H1 (cell line): ENCODE data around the gene GDNF. TPM values are rescaled to one million over a fixed set of nuclear protein-coding genes. Genes with fewer than 3 reads are reported as not detected.

ENCODE experiments used
- CTCF ChIA-PET: fragments of 300-600 bp; sonication (Branson Sonifier 250); formaldehyde crosslinking; loops from one replicate; lab custom pipeline; 2021; ENCODE audit not compliant: partially characterized antibody; lab: Charles Lee
- POLR2A ChIA-PET: fragments of 300-600 bp; sonication (Branson Sonifier 250); formaldehyde crosslinking; loops from one replicate; lab custom pipeline; 2021; ENCODE audit warnings: inconsistent platforms; ENCODE audit not compliant: partially characterized antibody; lab: Charles Lee
- DNase-seq, 2 experiments: peaks; one replicate each; pipeline versions ENCODE4 v3.0.0 to v3.0.0-alpha.2; 2010 to 2022; ENCODE audit warnings: low spot score in 2 of 2, low read depth in 1 of 2, mixed read lengths in 1 of 2
- FAIRE-seq: peaks from 2 replicates; lab custom pipeline; 2011; peaks lifted over from hg19 to GRCh38; lab: Jason Lieb, UNC
- H2AFZ ChIP-seq: 2 replicates; pipeline ENCODE4 v1.8.1; 2012; ENCODE audit warnings: low read length, inconsistent platforms
- H2AK5ac ChIP-seq: 2 replicates; pipeline ENCODE4 v1.6.1; 2013; ENCODE audit warnings: low read depth, low read length
- H2BK120ac ChIP-seq: replicated peaks from 2 replicates; pipeline ENCODE3; 2013; ENCODE audit warnings: low read depth, low read length, inconsistent platforms
- H2BK12ac ChIP-seq: 2 replicates; pipeline ENCODE4 v1.6.1; 2013; ENCODE audit warnings: low read depth, low read length
- H2BK15ac ChIP-seq: 2 replicates; pipeline ENCODE4 v1.6.1; 2013; ENCODE audit warnings: low read length
- H2BK20ac ChIP-seq: 2 replicates; pipeline ENCODE4 v1.6.1; 2013; ENCODE audit warnings: low read length
- H2BK5ac ChIP-seq: 2 replicates; pipeline ENCODE4 v1.6.1; 2013; ENCODE audit warnings: low read depth, low read length
- H3K14ac ChIP-seq: 2 replicates; pipeline ENCODE4 v1.6.1; 2013; ENCODE audit warnings: inconsistent platforms; ENCODE audit not compliant: insufficient read length
- H3K18ac ChIP-seq: 2 replicates; pipeline ENCODE4 v1.6.1; 2013; ENCODE audit warnings: low read length; ENCODE audit errors: extremely low read depth
- H3K23ac ChIP-seq: 2 replicates; pipeline ENCODE4 v1.6.1; 2013; ENCODE audit warnings: inconsistent platforms; ENCODE audit not compliant: insufficient read length
- H3K23me2 ChIP-seq: 2 replicates; pipeline ENCODE4 v1.6.1; 2013; ENCODE audit warnings: low read depth, low read length
- H3K27ac ChIP-seq: 2 replicates; pipeline ENCODE4 v1.6.1; 2011; ENCODE audit warnings: low read depth, low read length, inconsistent platforms
- H3K27me3 ChIP-seq, 4 experiments: replicated peaks in 1 of 4; 1 replicate in 1 of 4; 2 replicates in 3 of 4; pipeline versions ENCODE4 v1.6.1 to v1.8.1; 2011 to 2013; ENCODE audit warnings: low read length in 3 of 4, mild to moderate bottlenecking in 3 of 4, inconsistent platforms in 2 of 4, mixed read lengths in 2 of 4, moderate library complexity in 1 of 4; ENCODE audit not compliant: control insufficient read depth in 3 of 4, insufficient read depth in 3 of 4; ENCODE audit errors: extremely low read depth in 1 of 4
- H3K36me3 ChIP-seq, 4 experiments: 2 replicates each; pipeline versions ENCODE4 v1.6.1 to v1.8.1; 2011 to 2013; ENCODE audit warnings: mild to moderate bottlenecking in 4 of 4, low read length in 3 of 4, moderate library complexity in 2 of 4, control low read depth in 1 of 4, inconsistent platforms in 1 of 4; ENCODE audit not compliant: insufficient read depth in 4 of 4, control insufficient read depth in 2 of 4
- H3K4ac ChIP-seq: replicated peaks from 2 replicates; pipeline ENCODE3; 2013; ENCODE audit warnings: low read length, low read depth, mixed read lengths, inconsistent platforms; ENCODE audit not compliant: insufficient read length
- H3K4me1 ChIP-seq, 4 experiments: replicated peaks in 1 of 4; 1 replicate in 1 of 4; 2 replicates in 3 of 4; pipeline versions ENCODE4 v1.6.1 to v1.8.1; 2011 to 2013; ENCODE audit warnings: low read length in 3 of 4, inconsistent platforms in 2 of 4, mixed read lengths in 1 of 4; ENCODE audit not compliant: insufficient read depth in 4 of 4, control insufficient read depth in 3 of 4
- H3K4me2 ChIP-seq, 2 experiments: 2 replicates each; pipeline versions ENCODE4 v1.6.1 to v1.8.1; 2011 to 2013; ENCODE audit warnings: low read depth in 2 of 2, low read length in 2 of 2, control low read depth in 1 of 2, inconsistent platforms in 1 of 2, mild to moderate bottlenecking in 1 of 2; ENCODE audit not compliant: insufficient read depth in 1 of 2
- H3K4me3 ChIP-seq, 4 experiments: fragments of 200-600, 300-600 bp in 1 of 4; sonication (generic), shearing (Covaris generic), sonication (Bioruptor Twin) in 1 of 4; 2 replicates each; pipeline versions ENCODE4 v1.5.1 to v1.8.1; 2011 to 2016; ENCODE audit warnings: low read length in 4 of 4, low read depth in 3 of 4, control low read depth in 2 of 4, inconsistent platforms in 2 of 4, mild to moderate bottlenecking in 2 of 4, mixed read lengths in 1 of 4, moderate library complexity in 1 of 4; ENCODE audit not compliant: insufficient read depth in 2 of 4; ENCODE audit errors: extremely low read depth in 1 of 4
- H3K56ac ChIP-seq: replicated peaks from 2 replicates; pipeline ENCODE3; 2013; ENCODE audit warnings: low read depth, mild to moderate bottlenecking, mixed read lengths, low read length, inconsistent platforms; ENCODE audit not compliant: insufficient read length
- H3K79me1 ChIP-seq: 2 replicates; pipeline ENCODE4 v1.6.1; 2013; ENCODE audit warnings: low read depth, low read length, control low read depth
- H3K79me2 ChIP-seq, 2 experiments: 2 replicates each; pipeline versions ENCODE4 v1.6.1 to v1.8.1; 2012 to 2013; ENCODE audit warnings: low read length in 2 of 2, mild to moderate bottlenecking in 2 of 2, inconsistent platforms in 1 of 2; ENCODE audit not compliant: insufficient read depth in 2 of 2, control insufficient read depth in 1 of 2
- H3K9ac ChIP-seq, 4 experiments: replicated peaks in 1 of 4; 1 replicate in 1 of 4; 2 replicates in 3 of 4; pipeline versions ENCODE4 v1.6.1 to v1.8.1; 2011 to 2013; ENCODE audit warnings: low read depth in 3 of 4, low read length in 3 of 4, control low read depth in 2 of 4, mild to moderate bottlenecking in 2 of 4, moderate library complexity in 2 of 4, inconsistent platforms in 1 of 4; ENCODE audit errors: extremely low read depth in 1 of 4
- H3K9me3 ChIP-seq, 2 experiments: 2 replicates each; pipeline versions ENCODE4 v1.6.1 to v1.8.1; 2012 to 2013; ENCODE audit warnings: mild to moderate bottlenecking in 2 of 2, moderate library complexity in 2 of 2, control low read depth in 1 of 2, inconsistent platforms in 1 of 2, low read depth in 1 of 2, low read length in 1 of 2, mixed read lengths in 1 of 2; ENCODE audit not compliant: insufficient read depth in 2 of 2
- H4K20me1 ChIP-seq, 2 experiments: replicated peaks in 1 of 2; 2 replicates each; pipeline versions ENCODE3 to v1.8.1; 2011 to 2013; ENCODE audit warnings: inconsistent platforms in 2 of 2, low read length in 2 of 2, mild to moderate bottlenecking in 1 of 2; ENCODE audit not compliant: insufficient read depth in 2 of 2, control insufficient read depth in 1 of 2
- H4K5ac ChIP-seq: 2 replicates; pipeline ENCODE4 v1.6.1; 2013; ENCODE audit warnings: low read length, low read depth, mixed read lengths, inconsistent platforms; ENCODE audit not compliant: insufficient read length
- H4K8ac ChIP-seq: 2 replicates; pipeline ENCODE4 v1.8.0; 2013; ENCODE audit warnings: mild to moderate bottlenecking, moderate library complexity, low read length, inconsistent platforms; ENCODE audit not compliant: insufficient read depth; ENCODE audit errors: extremely low read depth
- H4K91ac ChIP-seq: replicated peaks from 2 replicates; pipeline ENCODE3; 2013; ENCODE audit warnings: low read length, mixed read lengths, inconsistent platforms; ENCODE audit not compliant: insufficient read length
- ASH2L ChIP-seq: fragments of 200-600, 300-600 bp; sonication (generic); IDR thresholded peaks from one replicate; pipeline ENCODE4 v1.7.1; 2017; ENCODE audit warnings: low read length
- BCL11A ChIP-seq, 2 experiments: IDR thresholded peaks; one replicate each; pipeline ENCODE4 v1.6.1; 2011; ENCODE audit warnings: low read depth in 2 of 2, low read length in 2 of 2, mild to moderate bottlenecking in 2 of 2
- CBX5 ChIP-seq: fragments of 300-800, 300-1000 bp; sonication (generic); IDR thresholded peaks from 2 replicates; pipeline ENCODE4 v1.7.1; 2016; ENCODE audit warnings: antibody characterized with exemption, low read length, low read depth
- CEBPB ChIP-seq: IDR thresholded peaks from 2 replicates; pipeline ENCODE4 v1.6.1; 2012; ENCODE audit warnings: low read depth, low read length
- HDAC6 ChIP-seq: IDR thresholded peaks from one replicate; pipeline ENCODE4 v1.7.1; 2012; ENCODE audit warnings: low read depth, mild to moderate bottlenecking, inconsistent platforms, low read length, moderate library complexity
- KDM1A ChIP-seq: fragments of 200-600, 300-600 bp; sonication (generic); IDR thresholded peaks from 2 replicates; pipeline ENCODE4 v1.7.1; 2016; ENCODE audit warnings: mild to moderate bottlenecking, low read length, borderline replicate concordance
- KDM4A ChIP-seq: IDR thresholded peaks from one replicate; pipeline ENCODE4 v1.7.1; 2012; ENCODE audit warnings: low read depth, mild to moderate bottlenecking, moderate library complexity, low read length, inconsistent platforms; ENCODE audit not compliant: severe bottlenecking
- POLR2A ChIP-seq, 2 experiments: IDR thresholded peaks; 1 replicate in 1 of 2; 2 replicates in 1 of 2; pipeline ENCODE4 v1.6.1; 2011; ENCODE audit warnings: low read depth in 2 of 2, low read length in 2 of 2, mild to moderate bottlenecking in 2 of 2; ENCODE audit errors: control extremely low read depth in 1 of 2
- POLR2AphosphoS5 ChIP-seq: IDR thresholded peaks from 2 replicates; pipeline ENCODE4 v1.6.1; 2011; ENCODE audit warnings: low read depth, low read length
- RFX5 ChIP-seq: IDR thresholded peaks from 2 replicates; pipeline ENCODE4 v1.6.1; 2011; ENCODE audit warnings: low read depth, low read length, improper control_type of control experiment, borderline replicate concordance
- RXRA ChIP-seq: IDR thresholded peaks from 2 replicates; pipeline ENCODE4 v1.6.1; 2011; ENCODE audit warnings: low read depth, mild to moderate bottlenecking, low read length, moderate library complexity; ENCODE audit not compliant: insufficient read depth
- SIX5 ChIP-seq: IDR thresholded peaks from 2 replicates; pipeline ENCODE4 v1.6.1; 2011; ENCODE audit warnings: mild to moderate bottlenecking, low read depth, low read length
- SP1 ChIP-seq: IDR thresholded peaks from 2 replicates; pipeline ENCODE4 v1.6.1; 2011; ENCODE audit warnings: low read depth, low read length
- SP2 ChIP-seq: IDR thresholded peaks from 2 replicates; pipeline ENCODE4 v1.6.1; 2012; ENCODE audit warnings: mild to moderate bottlenecking, low read length, inconsistent platforms
- SUZ12 ChIP-seq: fragments of 200-600 bp; sonication (generic); IDR thresholded peaks from 2 replicates; pipeline ENCODE4 v1.6.1; 2012; ENCODE audit warnings: mild to moderate bottlenecking, inconsistent platforms, low read length, moderate library complexity, mixed read lengths
- TBP ChIP-seq: IDR thresholded peaks from 2 replicates; pipeline ENCODE4 v1.6.1; 2011; ENCODE audit warnings: low read depth, low read length, improper control_type of control experiment
- YY1 ChIP-seq: IDR thresholded peaks from 2 replicates; pipeline ENCODE4 v1.6.1; 2011; ENCODE audit warnings: low read depth, mild to moderate bottlenecking, low read length
- ZNF274 ChIP-seq: IDR thresholded peaks from 2 replicates; pipeline ENCODE4 v1.7.0; 2012; ENCODE audit warnings: low read length, borderline replicate concordance; ENCODE audit errors: extremely low read depth
- WGBS, 2 experiments: shearing (Covaris generic) in 1 of 2; methylation state at CpG; one replicate each; pipeline versions ENCODE4 v1.1.6 to v1.1.7; 2013 to 2015; ENCODE audit warnings: low lambda C conversion rate in 2 of 2, mixed read lengths in 2 of 2, inconsistent platforms in 1 of 2, low coverage in 1 of 2, missing lambda C conversion rate in 1 of 2; ENCODE audit not compliant: insufficient replicate concordance in 2 of 2, insufficient coverage in 1 of 2, insufficient read length in 1 of 2; ENCODE audit errors: extremely low coverage in 1 of 2, missing lambda C conversion rate in 1 of 2; 5-methylcytosine and 5-hydroxymethylcytosine counted together
- polyA plus RNA-seq, 7 experiments: library from polyadenylated mRNA; depleted of rRNA in 3 of 7; stranded (reverse) in 5 of 7; unstranded in 2 of 7; fragments of >200 nt in 5 of 7; fragments of 200-250 nt in 2 of 7; gene quantifications; 1 replicate in 5 of 7; 2 replicates in 1 of 7; 4 replicates in 1 of 7; pipeline versions ENCODE4 v1.2.1 to v1.2.3, GENCODE V29; 2011 to 2013; ENCODE audit warnings: missing spikeins in 2 of 7, mixed read lengths in 2 of 7
- total RNA-seq: library from RNA; stranded (reverse); fragmentation: NEBNext Ultra II Directional; extraction: Animal tissue kit (Norgen Biotek cat#: 25700); gene quantifications from 2 replicates; pipeline ENCODE4 v1.2.1, GENCODE V29; 2021

Gene GDNF
- total and polyA plus RNA-seq, 2 of the 8 experiments (the other 6 are each of a cell fraction or from before 2014, with no cell fraction given): 0.15 to 2.0 TPM

GRCh38 chr5:37807015-37807414 is 32.8 kb downstream of the GDNF start:
- H3K79me1 ChIP-seq: 0 out of 2 replicates have a peak, but pooled peaks cover 2% of the 10 kb centered on the region
- H3K4me3 ChIP-seq: no peak overlapping the region
- H2AK5ac ChIP-seq: no peak overlapping the region
- H4K20me1 ChIP-seq: no peaks in the 10 kb centered on the region
- FAIRE-seq (no peak), DNase-seq (no peak)
- H3K14ac ChIP-seq: no peak overlapping the region
- H2BK12ac ChIP-seq: no peak overlapping the region
- H3K36me3 ChIP-seq: no peaks in the 10 kb centered on the region
- no peak overlapping the region for H2BK20ac ChIP-seq
- H2BK15ac ChIP-seq: no peak overlapping the region
- H2BK5ac ChIP-seq: no peak overlapping the region
- H3K23me2 ChIP-seq: no peaks in the 10 kb centered on the region
- no peaks in the 10 kb centered on the region for H3K27me3 ChIP-seq
- no peak overlapping the region for H2AFZ ChIP-seq
- 89% methylated on average over 2 of the region's 2 CpGs; no CpG with 5 or more reads in 1 of the 2 experiments for WGBS, 2 experiments
- ChIA-PET CTCF (no interaction called here), POLR2A (no interaction called here)
- H3K27ac ChIP-seq: no peak overlapping the region
- no peak overlapping the region for H3K56ac ChIP-seq
- no peaks in the 10 kb centered on the region; a peak in 1 of 7 replicates for H3K4me1 ChIP-seq
- H3K4ac ChIP-seq: no peak overlapping the region
- no peak overlapping the region for H4K8ac ChIP-seq
- H3K4me2 ChIP-seq: no peak overlapping the region
- no peaks in the 10 kb centered on the region for H3K9me3 ChIP-seq
- H3K23ac ChIP-seq: no peak overlapping the region
- H3K9ac ChIP-seq: no peak overlapping the region
- no peaks in the 10 kb centered on the region for H3K79me2 ChIP-seq
- no peak overlapping the region for H3K18ac ChIP-seq
- H4K5ac ChIP-seq: no peak overlapping the region
- no peak overlapping the region for H4K91ac ChIP-seq
- TF ChIP-seq POLR2A (IDR thresholded peaks at IDR 0.05; ENCODE audit: control extremely low read depth in 1 of 2, low read depth in 2 of 2, low read length in 2 of 2) (no peak), CEBPB (no peak), KDM1A (no peak), BCL11A (IDR thresholded peaks at IDR 0.05; ENCODE audit: low read depth in 2 of 2, low read length in 2 of 2) (no peak), HDAC6 (no peak), SP2 (no peak), SIX5 (no peak), RXRA (no peak), ZNF274 (no peak), ASH2L (no peak), POLR2AphosphoS5 (no peak), KDM4A (no peak), RFX5 (no peak), CBX5 (no peak), TBP (no peak), YY1 (no peak), SUZ12 (no peak), SP1 (no peak)
- H2BK120ac ChIP-seq: no peak overlapping the region
